Body of pancreas (tissue), 4 donors: ENCODE results near the gene GABRR3. TPM values are rescaled to one million over a fixed set of nuclear protein-coding genes. Genes with fewer than 3 reads are reported as not detected.

ENCODE experiments used
- ATAC-seq: fragments of 150-250 bp; one replicate; pipeline ENCODE4 v1.9.1; 2016
- DNase-seq, 4 donors: peaks; one replicate each; pipeline ENCODE4 v3.0.0-alpha.2; 2019
- H3K27ac ChIP-seq, 4 donors: fragments of 200-600 bp; sonication (generic); 1 replicate in 3 of 4; 2 replicates in 1 of 4; pipeline versions ENCODE4 v1.5.1 to v1.6.1; 2016 to 2019; ENCODE audit warnings: mild to moderate bottlenecking in 1 of 4, mixed read lengths in 1 of 4, moderate library complexity in 1 of 4
- H3K27me3 ChIP-seq, 2 donors: fragments of 200-600 bp; sonication (generic); one replicate each; pipeline ENCODE4 v1.6.0; 2016; ENCODE audit warnings: mild to moderate bottlenecking in 1 of 2
- H3K36me3 ChIP-seq, 2 donors: fragments of 200-600 bp; sonication (generic); replicated peaks in 1 of 2; 2 replicates each; pipeline ENCODE4 v1.5.1; 2016; ENCODE audit warnings: low read depth in 2 of 2; ENCODE audit not compliant: insufficient read depth in 1 of 2
- H3K4me1 ChIP-seq: fragments of 200-600 bp; sonication (generic); one replicate; pipeline ENCODE4 v1.6.0; 2016
- H3K4me3 ChIP-seq, 2 donors: fragments of 200-600 bp; sonication (generic); 1 replicate in 1 of 2; 2 replicates in 1 of 2; pipeline ENCODE4 v1.5.1; 2016 to 2019
- H3K9me3 ChIP-seq, 3 donors: fragments of 200-600 bp; sonication (generic); 1 replicate in 2 of 3; 2 replicates in 1 of 3; pipeline ENCODE4 v1.5.1; 2016
- CTCF ChIP-seq, 7 experiments: fragments of 450-650 bp in 4 of 7; fragments of 200-600 bp in 3 of 7; sonication (generic) in 3 of 7; IDR thresholded peaks; one replicate each; pipeline ENCODE4 v1.5.1; 2016 to 2019; ENCODE audit warnings: antibody characterized with exemption in 7 of 7
- POLR2A ChIP-seq, 3 donors: fragments of 450-650 bp; IDR thresholded peaks; one replicate each; pipeline ENCODE4 v1.6.1; 2016; ENCODE audit warnings: antibody characterized with exemption in 3 of 3, mild to moderate bottlenecking in 2 of 3
- WGBS, 2 donors: methylation state at CpG; one replicate each; pipeline ENCODE4 v1.1.5; 2017; 5-methylcytosine and 5-hydroxymethylcytosine counted together
- intact Hi-C: fragments of 100-400 bp; cut with DNase I; formaldehyde crosslinking; loops from one replicate; pipeline ENCODE4 v1.15.1; 2023
- total RNA-seq, 2 donors: library from RNA; depleted of rRNA; stranded (reverse); fragments of >200 nt; gene quantifications; one replicate each; pipeline ENCODE4 v1.1.0, GENCODE V29; 2016

The GABRR3 gene
- total RNA-seq, 2 donors from 2014 or later: not detected

GRCh38 chr3:97981886-97982285 lies 53.2 kb downstream of the GABRR3 start:
- ATAC-seq (peak; percentile 33), DNase-seq (no peak)
- Histone ChIP-seq H3K36me3 (no peaks in the 10 kb centered on the region), H3K9me3 (no peaks in the 10 kb centered on the region), H3K27ac (no peak overlapping the region), H3K4me1 (peaks cover 5% of the 10 kb centered on the region), H3K4me3 (no peak overlapping the region), H3K27me3 (no peaks in the 10 kb centered on the region)
- TF ChIP-seq CTCF (IDR thresholded peaks at IDR 0.05) (no peak), POLR2A (IDR thresholded peaks at IDR 0.05) (no peak)
- intact Hi-C loops: no loop called here
- WGBS, 2 donors: 67 to 72% methylated on average over 3 of the region's 3 CpGs

- Histone ChIP-seq H3K27ac (no peak overlapping the region), H3K4me1 (peaks cover 5% of the 10 kb centered on the region), H3K27me3 (no peaks in the 10 kb centered on the region), H3K36me3 (no peaks in the 10 kb centered on the region), H3K4me3 (no peak overlapping the region), H3K9me3 (no peaks in the 10 kb centered on the region)
- ATAC-seq (no peak), DNase-seq (no peak)
- WGBS, 2 donors: 82 to 84% methylated on average over 3 of the region's 3 CpGs
- intact Hi-C loops: no loop called here
- TF ChIP-seq POLR2A (IDR thresholded peaks at IDR 0.05): no peak
- no peak for TF ChIP-seq CTCF (IDR thresholded peaks at IDR 0.05)
Measured at GRCh38 chr3:97979610-97980009, 55.5 kb downstream of the GABRR3 start.

- H3K9me3 ChIP-seq: no peaks in the 10 kb centered on the region
- peaks cover 18% of the 10 kb centered on the region for H3K4me1 ChIP-seq
- no peak for ATAC-seq
- intact Hi-C loops: no loop called here
- DNase-seq: no peak
- TF ChIP-seq CTCF (IDR thresholded peaks at IDR 0.05): no peak
- 62 to 82% methylated on average over 1 of the region's 1 CpG for WGBS, 2 donors
- no peak overlapping the region for H3K4me3 ChIP-seq
- no peaks in the 10 kb centered on the region for H3K36me3 ChIP-seq
- no peak overlapping the region for H3K27ac ChIP-seq
- H3K27me3 ChIP-seq: no peaks in the 10 kb centered on the region
Measured at GRCh38 chr3:97975466-97975865, 59.6 kb downstream of the GABRR3 start.

GRCh38 chr3:97974996-97975395 lies 60.1 kb downstream of the GABRR3 start:
- 61 to 75% methylated on average over 3 of the region's 3 CpGs for WGBS, 2 donors
- Histone ChIP-seq H3K27me3 (no peaks in the 10 kb centered on the region), H3K27ac (no peak overlapping the region), H3K9me3 (no peaks in the 10 kb centered on the region), H3K4me1 (peaks cover 22% of the 10 kb centered on the region), H3K36me3 (no peaks in the 10 kb centered on the region), H3K4me3 (no peak overlapping the region)
- no peak for TF ChIP-seq CTCF (IDR thresholded peaks at IDR 0.05)
- no peak for TF ChIP-seq POLR2A (IDR thresholded peaks at IDR 0.05)
- ATAC-seq (no peak), DNase-seq (no peak)
- intact Hi-C loops: no loop called here

GRCh38 chr3:97972976-97973375 lies 62.1 kb downstream of the GABRR3 start:
- H3K36me3 ChIP-seq: no peaks in the 10 kb centered on the region
- intact Hi-C loops: no loop called here
- H3K27me3 ChIP-seq: no peaks in the 10 kb centered on the region
- TF ChIP-seq CTCF (IDR thresholded peaks at IDR 0.05) (no peak), POLR2A (IDR thresholded peaks at IDR 0.05) (no peak)
- H3K27ac ChIP-seq: peak overlapping the region in 3 of 4 donors; percentile 89 to 92 (median 91)
- no peak for DNase-seq
- peaks cover 31% of the 10 kb centered on the region for H3K4me1 ChIP-seq
- no peak overlapping the region for H3K4me3 ChIP-seq
- 93 to 98% methylated on average over 9 of the region's 9 CpGs for WGBS, 2 donors
- no peaks in the 10 kb centered on the region for H3K9me3 ChIP-seq
- ATAC-seq: no peak
